ENCODE measurements around the gene RALA. TPM values are rescaled to one million over a fixed set of nuclear protein-coding genes. Genes with fewer than 3 reads are reported as not detected.

Gene RALA
- total RNA-seq, 1 experiment from 2014 or later: 36.8 TPM

- no peaks in the 10 kb centered on the region for H3K9me2 ChIP-seq (ENCODE audit: insufficient read depth)
- no peaks in the 10 kb centered on the region for H3F3A ChIP-seq (ENCODE audit: insufficient read depth, low read depth)
- CTCF ChIA-PET: no interaction called here
- H3K4me1 ChIP-seq (replicated peaks; ENCODE audit: insufficient read depth): no peaks in the 10 kb centered on the region
- TF ChIP-seq CTCF (conservative IDR thresholded peaks at IDR 0.05) (no peak), EZH2 (IDR thresholded peaks at IDR 0.05; ENCODE audit: low read depth) (no peak)
- no peak overlapping the region for H3K27ac ChIP-seq
- no peak overlapping the region for H3K4me3 ChIP-seq
- H3K9me3 ChIP-seq (ENCODE audit: insufficient read depth, low read depth): no peaks in the 10 kb centered on the region
- H3K4me2 ChIP-seq: no peak overlapping the region
- no peak for DNase-seq
- peaks cover 4% of the 10 kb centered on the region for H3K79me2 ChIP-seq (ENCODE audit: low read depth)
- H2AFZ ChIP-seq: no peak overlapping the region
- H3K36me3 ChIP-seq (ENCODE audit: low read depth): no peaks in the 10 kb centered on the region
- intact Hi-C loops (cut with micrococcal nuclease; ENCODE audit: unreplicated experiment): no loop called here
- BruUV-seq (replicated peaks): no TSS peak
- POLR2A ChIA-PET (ENCODE audit: unreplicated experiment): no interaction called here
- H4K20me1 ChIP-seq (ENCODE audit: insufficient read depth): peaks cover 19% of the 10 kb centered on the region
- H3K27me3 ChIP-seq (ENCODE audit: insufficient read depth, low read depth): no peaks in the 10 kb centered on the region
Measured at GRCh38 chr7:39681887-39682441, 58.6 kb downstream of the RALA start.

DNA sequence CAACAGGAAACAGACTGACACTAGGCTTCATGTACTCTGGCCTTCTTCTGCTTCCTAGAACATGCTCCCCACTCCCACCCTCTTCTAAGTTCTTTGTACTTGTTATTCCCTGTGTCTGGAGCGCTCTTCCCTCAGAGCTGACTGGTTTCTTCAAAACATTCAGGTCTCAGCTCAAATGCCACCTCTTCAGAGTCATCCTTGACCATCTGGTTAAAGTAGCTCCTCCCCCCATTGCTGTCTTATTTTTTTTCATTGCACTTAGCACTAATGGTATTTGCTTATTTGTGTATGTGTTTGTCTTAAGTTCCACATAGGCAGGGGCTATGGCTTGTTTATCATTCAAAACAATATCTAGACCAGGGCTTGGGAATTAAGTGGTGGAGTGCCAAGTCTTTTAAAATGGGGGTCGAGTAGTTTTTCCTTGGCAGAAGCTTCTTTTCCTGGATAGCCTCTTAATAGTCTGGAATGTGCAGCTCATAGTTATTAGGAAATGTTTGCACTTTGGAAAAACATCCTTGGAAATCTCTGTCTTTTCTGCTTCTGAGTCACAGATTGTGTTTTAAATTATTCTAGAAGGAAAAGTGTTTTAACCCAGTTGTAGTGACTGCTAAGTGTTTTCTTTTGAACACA lies 60.0 kb downstream of the RALA start:
- Histone ChIP-seq H2AFZ (no peak overlapping the region), H3F3A (ENCODE audit: insufficient read depth, low read depth) (no peaks in the 10 kb centered on the region), H3K36me3 (ENCODE audit: low read depth) (no peaks in the 10 kb centered on the region), H4K20me1 (ENCODE audit: insufficient read depth) (peaks cover 16% of the 10 kb centered on the region), H3K9me3 (ENCODE audit: insufficient read depth, low read depth) (no peaks in the 10 kb centered on the region), H3K27ac (no peak overlapping the region), H3K9me2 (ENCODE audit: insufficient read depth) (no peaks in the 10 kb centered on the region), H3K4me3 (no peak overlapping the region), H3K79me2 (ENCODE audit: low read depth) (peaks cover 2% of the 10 kb centered on the region; the same call in 1 of the 2 replicates), H3K4me1 (replicated peaks; ENCODE audit: insufficient read depth) (no peaks in the 10 kb centered on the region), H3K27me3 (ENCODE audit: insufficient read depth, low read depth) (no peaks in the 10 kb centered on the region), H3K4me2 (no peak overlapping the region)
- no peak for DNase-seq
- intact Hi-C loops (cut with micrococcal nuclease; ENCODE audit: unreplicated experiment): no loop called here
- ChIA-PET POLR2A (ENCODE audit: unreplicated experiment) (no interaction called here), CTCF (interaction anchor here (0.7 kb wide), 1 partner anchor 24 kb away, joined by 7 read pairs; no protein-coding TSS in a partner anchor)
- no TSS peak for BruUV-seq (replicated peaks)
- TF ChIP-seq CTCF (conservative IDR thresholded peaks at IDR 0.05) (no peak), EZH2 (IDR thresholded peaks at IDR 0.05; ENCODE audit: low read depth) (no peak)

- Histone ChIP-seq H3K9me3 (ENCODE audit: insufficient read depth, low read depth) (no peaks in the 10 kb centered on the region), H3K4me3 (no peak overlapping the region), H3K27me3 (ENCODE audit: insufficient read depth, low read depth) (no peaks in the 10 kb centered on the region), H4K20me1 (ENCODE audit: insufficient read depth) (0 out of 2 replicates have a peak, but pooled peaks cover 8% of the 10 kb centered on the region), H3K9me2 (ENCODE audit: insufficient read depth) (no peaks in the 10 kb centered on the region), H3F3A (ENCODE audit: insufficient read depth, low read depth) (no peaks in the 10 kb centered on the region), H3K27ac (no peak overlapping the region), H3K4me2 (no peak overlapping the region), H3K4me1 (replicated peaks; ENCODE audit: insufficient read depth) (no peaks in the 10 kb centered on the region), H3K36me3 (ENCODE audit: low read depth) (peaks cover 8% of the 10 kb centered on the region; the same call in 1 of the 2 replicates), H3K79me2 (ENCODE audit: low read depth) (no peaks in the 10 kb centered on the region), H2AFZ (no peak overlapping the region)
- intact Hi-C loops (cut with micrococcal nuclease; ENCODE audit: unreplicated experiment): no loop called here
- ChIA-PET CTCF (no interaction called here), POLR2A (ENCODE audit: unreplicated experiment) (no interaction called here)
- TF ChIP-seq EZH2 (IDR thresholded peaks at IDR 0.05; ENCODE audit: low read depth): no peak
- TF ChIP-seq CTCF (conservative IDR thresholded peaks at IDR 0.05): no peak
- no peak for DNase-seq
- BruUV-seq (replicated peaks): no TSS peak
Measured at GRCh38 chr7:39686261-39686924, 63.0 kb downstream of the RALA start.
